H9 (cell line): ENCODE measurements around the gene VLDLR. TPM values are rescaled to one million over a fixed set of nuclear protein-coding genes. Genes with fewer than 3 reads are reported as not detected.

Experiments used
- DNase-seq: peaks from one replicate; pipeline ENCODE4 v3.0.0-alpha.2; 2017
- H2AFZ ChIP-seq: one replicate; pipeline ENCODE4 v1.6.1; 2013; ENCODE audit warnings: mild to moderate bottlenecking, low read length, control low read depth, moderate library complexity
- H2AK5ac ChIP-seq: 2 replicates; pipeline ENCODE4 v1.6.1; 2013; ENCODE audit warnings: low read length, control low read depth, mixed read lengths; ENCODE audit not compliant: insufficient read length
- H2BK120ac ChIP-seq: one replicate; pipeline ENCODE4 v1.6.1; 2013; ENCODE audit warnings: low read depth, mild to moderate bottlenecking, low read length, control low read depth, inconsistent platforms; ENCODE audit not compliant: poor library complexity, severe bottlenecking
- H2BK12ac ChIP-seq: 2 replicates; pipeline ENCODE4 v1.6.1; 2013; ENCODE audit warnings: low read length, control low read depth, mixed read lengths, low read depth; ENCODE audit not compliant: insufficient read length
- H2BK15ac ChIP-seq: 2 replicates; pipeline ENCODE4 v1.6.1; 2013; ENCODE audit warnings: low read depth, low read length, control low read depth
- H2BK20ac ChIP-seq: one replicate; pipeline ENCODE4 v1.6.1; 2013; ENCODE audit warnings: low read depth, mild to moderate bottlenecking, low read length, control low read depth, inconsistent platforms; ENCODE audit not compliant: poor library complexity, severe bottlenecking
- H2BK5ac ChIP-seq: 2 replicates; pipeline ENCODE4 v1.6.1; 2013; ENCODE audit warnings: low read length, control low read depth, mixed read lengths; ENCODE audit not compliant: insufficient read length
- H3K14ac ChIP-seq: 2 replicates; pipeline ENCODE4 v1.6.1; 2013; ENCODE audit warnings: low read length, control low read depth; ENCODE audit not compliant: insufficient read depth
- H3K18ac ChIP-seq: 2 replicates; pipeline ENCODE4 v1.6.1; 2013; ENCODE audit warnings: low read depth, mild to moderate bottlenecking, mixed read lengths, low read length, control low read depth; ENCODE audit not compliant: insufficient read length
- H3K23ac ChIP-seq: 2 replicates; pipeline ENCODE4 v1.6.1; 2013; ENCODE audit warnings: low read length, control low read depth, mixed read lengths, low read depth; ENCODE audit not compliant: insufficient read length
- H3K23me2 ChIP-seq: 2 replicates; pipeline ENCODE4 v1.6.1; 2013; ENCODE audit warnings: low read depth, mild to moderate bottlenecking, mixed read lengths, low read length, control low read depth; ENCODE audit not compliant: insufficient read length, poor library complexity, severe bottlenecking
- H3K27ac ChIP-seq: 2 replicates; pipeline ENCODE4 v1.5.1; 2013; ENCODE audit warnings: low read length, control low read depth, mixed read lengths, low read depth; ENCODE audit not compliant: insufficient read length
- H3K27me3 ChIP-seq: 2 replicates; pipeline ENCODE4 v1.6.1; 2013; ENCODE audit warnings: low read length, control low read depth, inconsistent platforms; ENCODE audit not compliant: insufficient read depth
- H3K4ac ChIP-seq: 2 replicates; pipeline ENCODE4 v1.6.1; 2013; ENCODE audit warnings: low read depth, mild to moderate bottlenecking, control low read depth, inconsistent platforms, low read length, moderate library complexity
- H3K4me1 ChIP-seq: 2 replicates; pipeline ENCODE4 v1.6.1; 2013; ENCODE audit warnings: low read length, control low read depth, inconsistent platforms; ENCODE audit not compliant: insufficient read depth
- H3K4me2 ChIP-seq: 2 replicates; pipeline ENCODE4 v1.6.1; 2013; ENCODE audit warnings: low read length, control low read depth, mixed read lengths; ENCODE audit not compliant: insufficient read length, insufficient read depth
- H3K56ac ChIP-seq: 2 replicates; pipeline ENCODE4 v1.6.1; 2013; ENCODE audit warnings: low read depth, mild to moderate bottlenecking, mixed read lengths, low read length, control low read depth; ENCODE audit not compliant: insufficient read length
- H3K79me1 ChIP-seq: 2 replicates; pipeline ENCODE4 v1.6.1; 2013; ENCODE audit warnings: low read depth, mild to moderate bottlenecking, moderate library complexity, low read length, control low read depth, inconsistent platforms; ENCODE audit not compliant: insufficient read depth, poor library complexity, severe bottlenecking
- H3K79me2 ChIP-seq: 2 replicates; pipeline ENCODE4 v1.6.1; 2013; ENCODE audit warnings: low read length, control low read depth, inconsistent platforms; ENCODE audit not compliant: insufficient read depth
- H3K9ac ChIP-seq: 2 replicates; pipeline ENCODE4 v1.6.1; 2013; ENCODE audit warnings: low read length, control low read depth, mixed read lengths; ENCODE audit not compliant: insufficient read length; ENCODE audit errors: extremely low read depth
- H3K9me3 ChIP-seq: one replicate; pipeline ENCODE4 v1.6.1; 2013; ENCODE audit warnings: low read depth, low read length, inconsistent platforms; ENCODE audit not compliant: control insufficient read depth
- H3T11ph ChIP-seq: one replicate; pipeline ENCODE4 v1.6.1; 2013; ENCODE audit warnings: mild to moderate bottlenecking, low read length, control low read depth, inconsistent platforms
- H4K20me1 ChIP-seq: one replicate; pipeline ENCODE4 v1.6.1; 2013; ENCODE audit not compliant: control insufficient read depth, insufficient read length, insufficient read depth
- H4K5ac ChIP-seq: 2 replicates; pipeline ENCODE4 v1.6.1; 2013; ENCODE audit warnings: low read depth, mild to moderate bottlenecking, mixed read lengths, low read length, control low read depth; ENCODE audit not compliant: insufficient read length
- H4K8ac ChIP-seq: replicated peaks from 2 replicates; pipeline ENCODE4 v1.6.1; 2013; ENCODE audit warnings: low read length, control low read depth, mixed read lengths, low read depth; ENCODE audit not compliant: insufficient read length
- H4K91ac ChIP-seq: 2 replicates; pipeline ENCODE4 v1.6.1; 2013; ENCODE audit warnings: low read depth, mild to moderate bottlenecking, moderate library complexity, mixed read lengths, low read length, control low read depth; ENCODE audit not compliant: insufficient read length
- H3K27ac Mint-ChIP-seq, 3 experiments: 2 replicates in 2 of 3; 3 replicates in 1 of 3; pipeline ENCODE4 v1.8.0; 2020 to 2021; ENCODE audit warnings: mixed read lengths in 3 of 3, mild to moderate bottlenecking in 1 of 3, moderate library complexity in 1 of 3
- H3K27me3 Mint-ChIP-seq: 2 replicates; pipeline ENCODE4 v1.8.0; 2021; ENCODE audit warnings: low read depth, mild to moderate bottlenecking, moderate library complexity, mixed read lengths
- H3K36me3 Mint-ChIP-seq, 3 experiments: 2 replicates in 2 of 3; 3 replicates in 1 of 3; pipeline ENCODE4 v1.8.0; 2020 to 2021; ENCODE audit warnings: low read depth in 3 of 3, mixed read lengths in 3 of 3; ENCODE audit not compliant: insufficient read depth in 1 of 3
- H3K4me1 Mint-ChIP-seq, 2 experiments: 2 replicates each; pipeline ENCODE4 v1.8.0; 2020; ENCODE audit warnings: mixed read lengths in 2 of 2
- H3K4me3 Mint-ChIP-seq, 2 experiments: 2 replicates in 1 of 2; 3 replicates in 1 of 2; pipeline ENCODE4 v1.8.0; 2020 to 2021; ENCODE audit warnings: mild to moderate bottlenecking in 2 of 2, mixed read lengths in 2 of 2, moderate library complexity in 1 of 2
- H3K9me3 Mint-ChIP-seq, 2 experiments: 2 replicates in 1 of 2; 3 replicates in 1 of 2; pipeline ENCODE4 v1.8.0; 2020; ENCODE audit warnings: mild to moderate bottlenecking in 2 of 2, mixed read lengths in 2 of 2, moderate library complexity in 1 of 2
- CTCF ChIP-seq: fragments of 200-600 bp; sonication (generic); conservative IDR thresholded peaks from 3 replicates; pipeline ENCODE4 v1.8.0; 2021; ENCODE audit warnings: antibody characterized with exemption, mild to moderate bottlenecking
- WGBS: extraction: QIAGEN DNeasy Blood & Tissue Kit; methylation state at CpG from one replicate; pipeline ENCODE4 v1.1.7; 2013; ENCODE audit warnings: missing lambda C conversion rate, low lambda C conversion rate, mixed read lengths; ENCODE audit not compliant: insufficient read length; ENCODE audit errors: extremely low coverage; 5-methylcytosine and 5-hydroxymethylcytosine counted together
- total RNA-seq: library from RNA; stranded (reverse); gene quantifications from 2 replicates; pipeline ENCODE4 v1.2.1, GENCODE V29; 2021

The VLDLR gene
- total RNA-seq, 1 experiment from 2014 or later = 19.1 TPM

- Histone ChIP-seq H2BK20ac (no peak overlapping the region), H3K23me2 (no peaks in the 10 kb centered on the region), H3K9ac (no peak overlapping the region), H3K4ac (no peak overlapping the region), H3K23ac (no peak overlapping the region), H3K79me2 (no peaks in the 10 kb centered on the region), H3K27ac (no peak overlapping the region), H2BK15ac (no peak overlapping the region), H3K14ac (no peak overlapping the region), H2AFZ (no peak overlapping the region), H2BK12ac (no peak overlapping the region), H3K4me2 (no peak overlapping the region), H3K27me3 (no peaks in the 10 kb centered on the region), H3K4me1 (peaks cover 3% of the 10 kb centered on the region; the same call in 1 of the 2 replicates), H3K79me1 (no peaks in the 10 kb centered on the region), H4K91ac (no peak overlapping the region), H4K20me1 (no peaks in the 10 kb centered on the region), H3K56ac (no peak overlapping the region), H2BK120ac (no peak overlapping the region), H2BK5ac (no peak overlapping the region), H3K18ac (no peak overlapping the region), H2AK5ac (no peak overlapping the region), H4K5ac (no peak overlapping the region), H3K9me3 (no peaks in the 10 kb centered on the region), H3T11ph (no peak overlapping the region), H4K8ac (no peak overlapping the region)
- Mint-ChIP-seq H3K9me3 (no peaks in the 10 kb centered on the region), H3K36me3 (peaks cover 0 to 5% (median 2%) of the 10 kb centered on the region in 3 experiments; a peak in 1 of 7 replicates), H3K27me3 (no peaks in the 10 kb centered on the region), H3K4me3 (no peak overlapping the region), H3K27ac (no peak overlapping the region), H3K4me1 (peaks cover 24 to 30% of the 10 kb centered on the region in 2 experiments)
- no peak for DNase-seq
- WGBS = no CpG with 5 or more reads among the region's 2 CpGs
- no peak for TF ChIP-seq CTCF
Measured at GRCh38 chr9:2608276-2608675, 13.3 kb upstream of the VLDLR start.
